Measurements from ENCODE around the gene GIMAP2. TPM values are rescaled to one million over a fixed set of nuclear protein-coding genes. Genes with fewer than 3 reads are reported as not detected.

The GIMAP2 gene
- total RNA-seq, 2 experiments from 2014 or later: 64.1 to 65.1 TPM

DNA sequence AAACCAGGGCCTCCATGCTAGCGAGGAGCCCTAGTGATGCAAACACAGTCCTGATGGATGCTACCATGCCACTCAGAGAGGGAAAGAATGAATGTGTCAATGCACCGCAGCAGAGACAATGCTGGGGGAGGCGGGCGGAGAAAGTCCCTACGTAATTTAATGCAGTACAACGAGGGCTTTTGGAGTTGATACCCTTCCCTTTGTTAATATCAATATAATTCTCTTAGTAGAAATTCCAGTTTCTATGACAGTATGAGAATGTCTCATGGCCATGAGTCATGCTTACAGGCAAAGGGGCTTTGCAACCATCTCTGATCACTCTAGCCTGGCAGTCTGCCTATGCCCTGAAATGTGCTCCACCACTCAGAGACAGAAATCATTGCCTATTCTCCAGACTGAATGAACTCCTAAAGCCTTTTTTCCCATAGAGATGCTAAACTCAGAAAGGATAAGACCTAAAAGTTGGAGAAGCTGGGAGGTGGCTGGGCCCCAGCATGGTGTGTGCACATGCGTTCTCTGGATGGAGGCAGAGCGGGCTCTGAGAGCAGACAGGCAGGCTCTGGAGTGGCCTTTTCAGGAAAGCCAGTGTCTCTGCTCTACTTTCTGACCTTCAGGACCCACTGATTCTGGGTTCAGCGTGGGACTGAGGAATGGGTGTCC, 20.3 kb upstream of the GIMAP2 start:
- intact Hi-C loops (cut with DNase I, micrococcal nuclease): loop anchor here (2.0 to 5.0 kb wide), 2 partner anchors 32 to 72 kb away; partner anchors contain the start of genes GIMAP5 (in 1 of the 2) and GIMAP6 (in 1 of the 2)
- no peak overlapping the region for H3K4me3 ChIP-seq (ENCODE audit: low read length)
- ChIA-PET CTCF (interaction anchor here (1.2 kb wide), 1 partner anchor 216 kb away, joined by 3 read pairs; no protein-coding TSS in a partner anchor), POLR2A (interaction anchor here (1.1 to 5.5 kb wide), 8 partner anchors 9 to 91 kb away, joined by 3 to 55 read pairs (median 4); partner anchors contain the start of genes GIMAP1, GIMAP2 and GIMAP6)
- Mint-ChIP-seq H3K4me1 (ENCODE audit: low read depth) (peaks cover 95% of the 10 kb centered on the region), H3K27me3 (no peaks in the 10 kb centered on the region), H3K4me3 (peak overlapping the region; percentile 39), H3K27ac (peak overlapping the region; percentile 91), H3K9me3 (peaks cover 7% of the 10 kb centered on the region), H3K36me3 (ENCODE audit: low read depth) (peaks cover 49% of the 10 kb centered on the region)
- peaks cover 72% of the 10 kb centered on the region for H3K4me1 ChIP-seq (ENCODE audit: insufficient read depth, low read length)
- no peaks in the 10 kb centered on the region for H3K27me3 ChIP-seq (ENCODE audit: control insufficient read depth in 1 of 2, insufficient read depth in 2 of 2, low read length in 2 of 2)
- H3K27ac ChIP-seq (ENCODE audit: low read depth in 1 of 2, low read length in 2 of 2): peak overlapping the region; percentile 73 to 85
- ATAC-seq (ENCODE audit: poor library complexity) (no peak), DNase-seq (peak in 3 of 14 experiments; percentile 18 to 67 (median 37))
- TF ChIP-seq, protein P1, sequence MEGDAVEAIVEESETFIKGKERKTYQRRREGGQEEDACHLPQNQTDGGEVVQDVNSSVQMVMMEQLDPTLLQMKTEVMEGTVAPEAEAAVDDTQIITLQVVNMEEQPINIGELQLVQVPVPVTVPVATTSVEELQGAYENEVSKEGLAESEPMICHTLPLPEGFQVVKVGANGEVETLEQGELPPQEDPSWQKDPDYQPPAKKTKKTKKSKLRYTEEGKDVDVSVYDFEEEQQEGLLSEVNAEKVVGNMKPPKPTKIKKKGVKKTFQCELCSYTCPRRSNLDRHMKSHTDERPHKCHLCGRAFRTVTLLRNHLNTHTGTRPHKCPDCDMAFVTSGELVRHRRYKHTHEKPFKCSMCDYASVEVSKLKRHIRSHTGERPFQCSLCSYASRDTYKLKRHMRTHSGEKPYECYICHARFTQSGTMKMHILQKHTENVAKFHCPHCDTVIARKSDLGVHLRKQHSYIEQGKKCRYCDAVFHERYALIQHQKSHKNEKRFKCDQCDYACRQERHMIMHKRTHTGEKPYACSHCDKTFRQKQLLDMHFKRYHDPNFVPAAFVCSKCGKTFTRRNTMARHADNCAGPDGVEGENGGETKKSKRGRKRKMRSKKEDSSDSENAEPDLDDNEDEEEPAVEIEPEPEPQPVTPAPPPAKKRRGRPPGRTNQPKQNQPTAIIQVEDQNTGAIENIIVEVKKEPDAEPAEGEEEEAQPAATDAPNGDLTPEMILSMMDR (IDR thresholded peaks at IDR 0.05): no peak
- no peaks in the 10 kb centered on the region for H3K36me3 ChIP-seq (ENCODE audit: insufficient read depth, low read length)
- no peaks in the 10 kb centered on the region for H3K9me3 ChIP-seq (ENCODE audit: control insufficient read depth in 1 of 2, insufficient read depth in 1 of 2, low read length in 2 of 2)

DNA sequence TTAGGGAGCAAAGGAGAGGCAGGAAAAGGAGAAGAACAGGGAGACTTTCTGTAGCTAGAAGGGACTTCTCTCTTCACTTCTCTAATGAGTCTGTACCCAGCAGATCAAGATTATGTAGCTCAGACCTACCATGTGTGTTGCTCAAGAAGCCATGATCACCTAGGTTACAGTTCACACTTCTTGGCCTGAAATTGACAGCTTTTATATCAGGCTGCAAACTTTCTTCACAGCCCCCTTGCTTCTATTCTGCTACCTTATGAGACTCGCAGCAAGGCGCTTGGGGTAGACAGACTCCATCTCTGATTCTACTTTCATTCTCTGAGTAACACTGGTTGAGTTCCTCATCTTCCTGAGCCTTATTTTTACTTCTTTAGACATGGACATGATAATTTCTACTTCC, 19.6 kb upstream of the GIMAP2 start:
- TF ChIP-seq, protein P1 (IDR thresholded peaks at IDR 0.05): no peak
- Mint-ChIP-seq H3K9me3 (peaks cover 7% of the 10 kb centered on the region), H3K36me3 (ENCODE audit: low read depth) (peaks cover 47% of the 10 kb centered on the region), H3K27ac (peak overlapping the region; percentile 91), H3K4me1 (ENCODE audit: low read depth) (peaks cover 95% of the 10 kb centered on the region), H3K4me3 (peak overlapping the region; percentile 27), H3K27me3 (no peaks in the 10 kb centered on the region)
- Histone ChIP-seq H3K27ac (ENCODE audit: low read depth in 1 of 2, low read length in 2 of 2) (peak overlapping the region; percentile 73 to 85), H3K27me3 (ENCODE audit: control insufficient read depth in 1 of 2, insufficient read depth in 2 of 2, low read length in 2 of 2) (no peaks in the 10 kb centered on the region), H3K4me1 (ENCODE audit: insufficient read depth, low read length) (peaks cover 77% of the 10 kb centered on the region), H3K36me3 (ENCODE audit: insufficient read depth, low read length) (no peaks in the 10 kb centered on the region), H3K9me3 (ENCODE audit: control insufficient read depth in 1 of 2, insufficient read depth in 1 of 2, low read length in 2 of 2) (no peaks in the 10 kb centered on the region), H3K4me3 (ENCODE audit: low read length) (no peak overlapping the region)
- peak in 3 of 14 experiments; percentile 51 to 75 (median 53) for DNase-seq
- ATAC-seq (ENCODE audit: poor library complexity): no peak
- intact Hi-C loops (cut with DNase I, micrococcal nuclease): loop anchor here (2.0 to 5.0 kb wide), 2 partner anchors 33 to 71 kb away; partner anchors contain the start of genes GIMAP5 (in 1 of the 2) and GIMAP6 (in 1 of the 2)
- ChIA-PET POLR2A (interaction anchor here (1.0 to 5.5 kb wide), 9 partner anchors 9 to 150 kb away, joined by 3 to 55 read pairs (median 5); partner anchors contain the start of genes GIMAP2 and GIMAP6), CTCF (interaction anchor here (1.2 kb wide), 1 partner anchor 217 kb away, joined by 3 read pairs; no protein-coding TSS in a partner anchor)

DNA sequence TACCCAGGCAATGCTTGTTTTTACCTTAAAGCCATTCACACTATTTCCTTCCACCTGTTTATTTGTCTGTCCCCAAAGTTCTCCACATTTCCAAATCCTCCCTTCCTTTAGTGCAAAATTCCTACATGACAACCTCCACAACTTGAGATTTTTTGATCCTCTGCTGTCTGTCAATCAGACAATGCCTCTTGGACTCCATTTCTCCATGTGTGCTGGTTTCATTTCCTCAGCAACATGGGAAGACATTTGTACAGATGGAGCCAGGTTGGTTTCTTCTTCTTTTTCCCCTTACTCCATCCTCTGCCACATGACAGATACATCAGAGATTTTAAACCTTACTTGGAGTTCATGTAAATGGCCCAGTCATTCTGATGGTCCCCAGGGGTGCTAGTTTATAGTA, 19.1 kb upstream of the GIMAP2 start:
- CTCF ChIA-PET: interaction anchor here (1.0 to 1.2 kb wide), 2 partner anchors 97 to 218 kb away, joined by 3 read pairs; no protein-coding TSS in a partner anchor
- TF ChIP-seq, protein P1 (IDR thresholded peaks at IDR 0.05): no peak
- POLR2A ChIA-PET: interaction anchor here (1.0 to 5.5 kb wide), 11 partner anchors 10 to 151 kb away, joined by 3 to 55 read pairs (median 5); partner anchors contain the start of genes GIMAP2, GIMAP4 and GIMAP6
- peaks cover 78% of the 10 kb centered on the region for H3K4me1 ChIP-seq (ENCODE audit: insufficient read depth, low read length)
- H3K9me3 ChIP-seq (ENCODE audit: control insufficient read depth in 1 of 2, insufficient read depth in 1 of 2, low read length in 2 of 2): peaks cover 0 to under 1% of the 10 kb centered on the region in 2 experiments
- H3K27me3 Mint-ChIP-seq: no peaks in the 10 kb centered on the region
- H3K4me3 ChIP-seq (ENCODE audit: low read length): no peak overlapping the region
- peak overlapping the region; percentile 73 to 85 for H3K27ac ChIP-seq (ENCODE audit: low read depth in 1 of 2, low read length in 2 of 2)
- peak overlapping the region; percentile 91 for H3K27ac Mint-ChIP-seq
- ATAC-seq (ENCODE audit: poor library complexity) (no peak), DNase-seq (no peak)
- peaks cover 7% of the 10 kb centered on the region for H3K9me3 Mint-ChIP-seq
- intact Hi-C loops (cut with DNase I, micrococcal nuclease): loop anchor here in 1 of 2 experiments (5.0 kb wide), 1 partner anchor 71 kb away; the partner anchor contains the start of gene GIMAP5
- no peaks in the 10 kb centered on the region for H3K27me3 ChIP-seq (ENCODE audit: control insufficient read depth in 1 of 2, insufficient read depth in 2 of 2, low read length in 2 of 2)
- H3K4me1 Mint-ChIP-seq (ENCODE audit: low read depth): peaks cover 95% of the 10 kb centered on the region
- H3K4me3 Mint-ChIP-seq: peak overlapping the region; percentile 27
- H3K36me3 ChIP-seq (ENCODE audit: insufficient read depth, low read length): no peaks in the 10 kb centered on the region
- peaks cover 47% of the 10 kb centered on the region for H3K36me3 Mint-ChIP-seq (ENCODE audit: low read depth)

Data from CD4-positive, alpha-beta T cell (primary cell).